Gastrocnemius medialis (tissue), 4 donors: ENCODE measurements around the gene FAM185A.

Experiments
- CTCF ChIP-seq, 5 experiments: fragments of 450-650 bp in 3 of 5; fragments of 200-600 bp in 2 of 5; sonication (generic) in 2 of 5; IDR thresholded peaks in 4 of 5; conservative IDR thresholded peaks in 1 of 5; 1 replicate in 4 of 5; 2 replicates in 1 of 5; pipeline ENCODE4 v1.5.1; 2016 to 2019; ENCODE audit warnings: antibody characterized with exemption in 5 of 5, mild to moderate bottlenecking in 3 of 5, moderate library complexity in 3 of 5
- POLR2A ChIP-seq, 2 donors: fragments of 450-650 bp; IDR thresholded peaks; one replicate each; pipeline ENCODE4 v1.6.1; 2017; ENCODE audit warnings: antibody characterized with exemption in 2 of 2, mild to moderate bottlenecking in 2 of 2, moderate library complexity in 2 of 2

GRCh38 chr7:102832674-102833073, 83.9 kb downstream of the FAM185A start:
- TF ChIP-seq CTCF (IDR thresholded peaks at IDR 0.05 in 4 of 5, conservative IDR thresholded peaks at IDR 0.05 in 1 of 5): no peak
- no peak for TF ChIP-seq POLR2A (IDR thresholded peaks at IDR 0.05)
